H9 (cell line): ENCODE data around the gene CFAP77. TPM values are rescaled to one million over a fixed set of nuclear protein-coding genes. Genes with fewer than 3 reads are reported as not detected.

Experiments used
- DNase-seq: peaks from one replicate; pipeline ENCODE4 v3.0.0-alpha.2; 2017
- H2AFZ ChIP-seq: one replicate; pipeline ENCODE4 v1.6.1; 2013; ENCODE audit warnings: mild to moderate bottlenecking, low read length, control low read depth, moderate library complexity
- H2AK5ac ChIP-seq: 2 replicates; pipeline ENCODE4 v1.6.1; 2013; ENCODE audit warnings: low read length, control low read depth, mixed read lengths; ENCODE audit not compliant: insufficient read length
- H2BK120ac ChIP-seq: one replicate; pipeline ENCODE4 v1.6.1; 2013; ENCODE audit warnings: low read depth, mild to moderate bottlenecking, low read length, control low read depth, inconsistent platforms; ENCODE audit not compliant: poor library complexity, severe bottlenecking
- H2BK12ac ChIP-seq: 2 replicates; pipeline ENCODE4 v1.6.1; 2013; ENCODE audit warnings: low read length, control low read depth, mixed read lengths, low read depth; ENCODE audit not compliant: insufficient read length
- H2BK15ac ChIP-seq: 2 replicates; pipeline ENCODE4 v1.6.1; 2013; ENCODE audit warnings: low read depth, low read length, control low read depth
- H2BK20ac ChIP-seq: one replicate; pipeline ENCODE4 v1.6.1; 2013; ENCODE audit warnings: low read depth, mild to moderate bottlenecking, low read length, control low read depth, inconsistent platforms; ENCODE audit not compliant: poor library complexity, severe bottlenecking
- H2BK5ac ChIP-seq: 2 replicates; pipeline ENCODE4 v1.6.1; 2013; ENCODE audit warnings: low read length, control low read depth, mixed read lengths; ENCODE audit not compliant: insufficient read length
- H3K14ac ChIP-seq: 2 replicates; pipeline ENCODE4 v1.6.1; 2013; ENCODE audit warnings: low read length, control low read depth; ENCODE audit not compliant: insufficient read depth
- H3K18ac ChIP-seq: 2 replicates; pipeline ENCODE4 v1.6.1; 2013; ENCODE audit warnings: low read depth, mild to moderate bottlenecking, mixed read lengths, low read length, control low read depth; ENCODE audit not compliant: insufficient read length
- H3K23ac ChIP-seq: 2 replicates; pipeline ENCODE4 v1.6.1; 2013; ENCODE audit warnings: low read length, control low read depth, mixed read lengths, low read depth; ENCODE audit not compliant: insufficient read length
- H3K23me2 ChIP-seq: 2 replicates; pipeline ENCODE4 v1.6.1; 2013; ENCODE audit warnings: low read depth, mild to moderate bottlenecking, mixed read lengths, low read length, control low read depth; ENCODE audit not compliant: insufficient read length, poor library complexity, severe bottlenecking
- H3K27ac ChIP-seq: 2 replicates; pipeline ENCODE4 v1.5.1; 2013; ENCODE audit warnings: low read length, control low read depth, mixed read lengths, low read depth; ENCODE audit not compliant: insufficient read length
- H3K27me3 ChIP-seq: 2 replicates; pipeline ENCODE4 v1.6.1; 2013; ENCODE audit warnings: low read length, control low read depth, inconsistent platforms; ENCODE audit not compliant: insufficient read depth
- H3K4ac ChIP-seq: 2 replicates; pipeline ENCODE4 v1.6.1; 2013; ENCODE audit warnings: low read depth, mild to moderate bottlenecking, control low read depth, inconsistent platforms, low read length, moderate library complexity
- H3K4me1 ChIP-seq: 2 replicates; pipeline ENCODE4 v1.6.1; 2013; ENCODE audit warnings: low read length, control low read depth, inconsistent platforms; ENCODE audit not compliant: insufficient read depth
- H3K4me2 ChIP-seq: 2 replicates; pipeline ENCODE4 v1.6.1; 2013; ENCODE audit warnings: low read length, control low read depth, mixed read lengths; ENCODE audit not compliant: insufficient read length, insufficient read depth
- H3K56ac ChIP-seq: 2 replicates; pipeline ENCODE4 v1.6.1; 2013; ENCODE audit warnings: low read depth, mild to moderate bottlenecking, mixed read lengths, low read length, control low read depth; ENCODE audit not compliant: insufficient read length
- H3K79me1 ChIP-seq: 2 replicates; pipeline ENCODE4 v1.6.1; 2013; ENCODE audit warnings: low read depth, mild to moderate bottlenecking, moderate library complexity, low read length, control low read depth, inconsistent platforms; ENCODE audit not compliant: insufficient read depth, poor library complexity, severe bottlenecking
- H3K79me2 ChIP-seq: 2 replicates; pipeline ENCODE4 v1.6.1; 2013; ENCODE audit warnings: low read length, control low read depth, inconsistent platforms; ENCODE audit not compliant: insufficient read depth
- H3K9ac ChIP-seq: 2 replicates; pipeline ENCODE4 v1.6.1; 2013; ENCODE audit warnings: low read length, control low read depth, mixed read lengths; ENCODE audit not compliant: insufficient read length; ENCODE audit errors: extremely low read depth
- H3K9me3 ChIP-seq: one replicate; pipeline ENCODE4 v1.6.1; 2013; ENCODE audit warnings: low read depth, low read length, inconsistent platforms; ENCODE audit not compliant: control insufficient read depth
- H3T11ph ChIP-seq: one replicate; pipeline ENCODE4 v1.6.1; 2013; ENCODE audit warnings: mild to moderate bottlenecking, low read length, control low read depth, inconsistent platforms
- H4K20me1 ChIP-seq: one replicate; pipeline ENCODE4 v1.6.1; 2013; ENCODE audit not compliant: control insufficient read depth, insufficient read length, insufficient read depth
- H4K5ac ChIP-seq: 2 replicates; pipeline ENCODE4 v1.6.1; 2013; ENCODE audit warnings: low read depth, mild to moderate bottlenecking, mixed read lengths, low read length, control low read depth; ENCODE audit not compliant: insufficient read length
- H4K8ac ChIP-seq: replicated peaks from 2 replicates; pipeline ENCODE4 v1.6.1; 2013; ENCODE audit warnings: low read length, control low read depth, mixed read lengths, low read depth; ENCODE audit not compliant: insufficient read length
- H4K91ac ChIP-seq: 2 replicates; pipeline ENCODE4 v1.6.1; 2013; ENCODE audit warnings: low read depth, mild to moderate bottlenecking, moderate library complexity, mixed read lengths, low read length, control low read depth; ENCODE audit not compliant: insufficient read length
- H3K27ac Mint-ChIP-seq, 3 experiments: 2 replicates in 2 of 3; 3 replicates in 1 of 3; pipeline ENCODE4 v1.8.0; 2020 to 2021; ENCODE audit warnings: mixed read lengths in 3 of 3, mild to moderate bottlenecking in 1 of 3, moderate library complexity in 1 of 3
- H3K27me3 Mint-ChIP-seq: 2 replicates; pipeline ENCODE4 v1.8.0; 2021; ENCODE audit warnings: low read depth, mild to moderate bottlenecking, moderate library complexity, mixed read lengths
- H3K36me3 Mint-ChIP-seq, 3 experiments: 2 replicates in 2 of 3; 3 replicates in 1 of 3; pipeline ENCODE4 v1.8.0; 2020 to 2021; ENCODE audit warnings: low read depth in 3 of 3, mixed read lengths in 3 of 3; ENCODE audit not compliant: insufficient read depth in 1 of 3
- H3K4me1 Mint-ChIP-seq, 2 experiments: 2 replicates each; pipeline ENCODE4 v1.8.0; 2020; ENCODE audit warnings: mixed read lengths in 2 of 2
- H3K4me3 Mint-ChIP-seq, 2 experiments: 2 replicates in 1 of 2; 3 replicates in 1 of 2; pipeline ENCODE4 v1.8.0; 2020 to 2021; ENCODE audit warnings: mild to moderate bottlenecking in 2 of 2, mixed read lengths in 2 of 2, moderate library complexity in 1 of 2
- H3K9me3 Mint-ChIP-seq, 2 experiments: 2 replicates in 1 of 2; 3 replicates in 1 of 2; pipeline ENCODE4 v1.8.0; 2020; ENCODE audit warnings: mild to moderate bottlenecking in 2 of 2, mixed read lengths in 2 of 2, moderate library complexity in 1 of 2
- WGBS: extraction: QIAGEN DNeasy Blood & Tissue Kit; methylation state at CpG from one replicate; pipeline ENCODE4 v1.1.7; 2013; ENCODE audit warnings: missing lambda C conversion rate, low lambda C conversion rate, mixed read lengths; ENCODE audit not compliant: insufficient read length; ENCODE audit errors: extremely low coverage; 5-methylcytosine and 5-hydroxymethylcytosine counted together
- total RNA-seq: library from RNA; stranded (reverse); gene quantifications from 2 replicates; pipeline ENCODE4 v1.2.1, GENCODE V29; 2021
- TF ChIP-seq, protein P1 (sequence below): fragments of 200-600 bp; sonication (generic); conservative IDR thresholded peaks from 3 replicates; pipeline ENCODE4 v1.8.0; 2021; ENCODE audit warnings: antibody characterized with exemption, mild to moderate bottlenecking

Gene CFAP77
- total RNA-seq, 1 experiment from 2014 or later = 0.72 TPM

DNA sequence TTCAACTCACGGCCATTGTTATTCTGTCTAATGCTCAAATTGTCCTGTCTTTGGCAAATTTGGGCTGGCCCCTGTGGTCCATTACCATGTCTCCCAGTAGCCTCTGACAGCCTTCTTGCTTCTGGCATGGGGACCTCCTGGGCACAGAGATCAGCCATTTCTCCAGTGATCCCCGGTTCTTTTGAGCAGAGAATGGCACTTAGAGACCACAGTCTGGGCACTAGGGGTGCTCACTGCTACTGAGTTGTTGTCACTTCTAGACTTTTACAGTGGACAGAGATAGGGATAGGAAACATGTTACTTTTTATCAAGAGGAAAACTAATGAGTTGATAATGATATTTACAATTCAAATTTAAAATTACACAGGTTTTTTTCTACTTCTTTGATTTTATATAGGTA lies 124.8 kb downstream of the CFAP77 start:
- no peak overlapping the region for H3K14ac ChIP-seq
- no peaks in the 10 kb centered on the region for H3K23me2 ChIP-seq
- H3K23ac ChIP-seq = no peak overlapping the region
- no peak overlapping the region for H3K4me2 ChIP-seq
- no peaks in the 10 kb centered on the region for H4K20me1 ChIP-seq
- H2AFZ ChIP-seq = no peak overlapping the region
- no peak for DNase-seq
- no peaks in the 10 kb centered on the region; the same call in 1 of the 2 replicates for H3K4me1 ChIP-seq
- H2BK15ac ChIP-seq = no peak overlapping the region
- H3K9ac ChIP-seq = no peak overlapping the region
- H3K36me3 Mint-ChIP-seq = peaks cover 7 to 11% (median 9%) of the 10 kb centered on the region in 3 experiments; a peak in 6 of 7 replicates
- H3T11ph ChIP-seq = no peak overlapping the region
- no peaks in the 10 kb centered on the region for H3K79me1 ChIP-seq
- H3K9me3 Mint-ChIP-seq = peaks cover 22 to 30% of the 10 kb centered on the region in 2 experiments
- no peak overlapping the region for H2BK20ac ChIP-seq
- peaks cover 12% of the 10 kb centered on the region for H3K27me3 Mint-ChIP-seq
- peaks cover 16 to 17% of the 10 kb centered on the region in 2 experiments for H3K4me1 Mint-ChIP-seq
- H3K9me3 ChIP-seq = no peaks in the 10 kb centered on the region
- no peak overlapping the region for H4K5ac ChIP-seq
- H3K27me3 ChIP-seq = no peaks in the 10 kb centered on the region
- WGBS = no CpG with 5 or more reads among the region's 2 CpGs
- H3K27ac Mint-ChIP-seq = no peak overlapping the region
- no peak overlapping the region for H3K27ac ChIP-seq
- no peak overlapping the region for H3K4ac ChIP-seq
- no peak overlapping the region for H3K56ac ChIP-seq
- H3K4me3 Mint-ChIP-seq = no peak overlapping the region
- H2BK12ac ChIP-seq = no peak overlapping the region
- H4K91ac ChIP-seq = no peak overlapping the region
- no peak overlapping the region for H2AK5ac ChIP-seq
- H3K18ac ChIP-seq = no peak overlapping the region
- no peak overlapping the region for H2BK120ac ChIP-seq
- no peak overlapping the region for H4K8ac ChIP-seq
- H2BK5ac ChIP-seq = no peak overlapping the region
- TF ChIP-seq, protein P1, sequence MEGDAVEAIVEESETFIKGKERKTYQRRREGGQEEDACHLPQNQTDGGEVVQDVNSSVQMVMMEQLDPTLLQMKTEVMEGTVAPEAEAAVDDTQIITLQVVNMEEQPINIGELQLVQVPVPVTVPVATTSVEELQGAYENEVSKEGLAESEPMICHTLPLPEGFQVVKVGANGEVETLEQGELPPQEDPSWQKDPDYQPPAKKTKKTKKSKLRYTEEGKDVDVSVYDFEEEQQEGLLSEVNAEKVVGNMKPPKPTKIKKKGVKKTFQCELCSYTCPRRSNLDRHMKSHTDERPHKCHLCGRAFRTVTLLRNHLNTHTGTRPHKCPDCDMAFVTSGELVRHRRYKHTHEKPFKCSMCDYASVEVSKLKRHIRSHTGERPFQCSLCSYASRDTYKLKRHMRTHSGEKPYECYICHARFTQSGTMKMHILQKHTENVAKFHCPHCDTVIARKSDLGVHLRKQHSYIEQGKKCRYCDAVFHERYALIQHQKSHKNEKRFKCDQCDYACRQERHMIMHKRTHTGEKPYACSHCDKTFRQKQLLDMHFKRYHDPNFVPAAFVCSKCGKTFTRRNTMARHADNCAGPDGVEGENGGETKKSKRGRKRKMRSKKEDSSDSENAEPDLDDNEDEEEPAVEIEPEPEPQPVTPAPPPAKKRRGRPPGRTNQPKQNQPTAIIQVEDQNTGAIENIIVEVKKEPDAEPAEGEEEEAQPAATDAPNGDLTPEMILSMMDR = no peak
- no peaks in the 10 kb centered on the region for H3K79me2 ChIP-seq
